HG03108 (cell line): ENCODE results near the gene PEX3.
"Not testable (repeated sequence)": the region's sequence is repeated elsewhere in the genome, so short reads cannot be mapped to it uniquely, and the experiment has no call there.

ENCODE experiments used
- ATAC-seq: cut with Tn5 transposase; IDR thresholded peaks from one replicate; pipeline ENCODE4 v1.9.1; 2021; ENCODE audit warnings: moderate library complexity; ENCODE audit not compliant: unreplicated experiment

PEX3 gene

GRCh38 chr6:143505537-143505936 is 54.9 kb downstream of the PEX3 start:
- no peak for ATAC-seq

- ATAC-seq, result no peak
Observed at GRCh38 chr6:143506199-143506598, 55.6 kb downstream of the PEX3 start.

GRCh38 chr6:143506620-143507019 is 56.0 kb downstream of the PEX3 start:
- no peak for ATAC-seq

DNA sequence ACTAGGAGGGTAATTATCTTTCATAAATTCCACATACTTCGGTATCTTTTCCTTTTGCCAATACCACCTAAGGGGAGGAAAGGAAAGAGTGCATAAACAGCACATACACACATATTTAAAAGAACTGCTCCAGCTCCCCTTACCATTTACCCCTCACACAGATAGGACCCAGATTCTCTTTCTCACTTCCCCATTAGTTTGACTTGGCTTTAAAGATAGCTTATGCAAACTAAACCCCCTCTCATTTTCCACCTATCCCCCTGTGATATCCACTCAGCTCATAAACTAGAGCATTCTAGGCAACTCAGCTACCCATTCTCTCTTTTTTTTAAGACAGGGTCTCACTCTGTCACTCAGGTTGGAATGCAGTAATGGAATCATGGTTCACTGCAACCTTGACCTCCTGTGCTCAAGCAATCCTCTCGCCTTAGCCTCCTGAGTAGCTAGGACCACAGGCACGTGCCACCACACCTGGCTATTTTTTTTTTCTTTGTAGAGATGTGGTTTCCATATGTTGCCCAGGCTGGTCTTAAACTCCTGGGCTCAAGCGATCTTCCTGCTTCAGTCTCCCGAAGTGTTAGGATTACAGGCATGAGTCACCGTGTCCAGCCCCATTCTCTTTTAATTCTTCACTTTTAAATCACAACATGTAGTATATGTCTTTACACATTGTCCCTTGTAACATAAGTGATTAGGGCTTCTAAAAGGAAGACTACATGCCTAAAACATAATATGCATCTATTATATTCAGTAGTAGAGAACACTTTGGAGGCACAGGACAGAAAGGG is 56.9 kb downstream of the PEX3 start:
- no peak for ATAC-seq

- not testable (repeated sequence) for ATAC-seq
Observed at GRCh38 chr6:143510326-143510725, 59.7 kb downstream of the PEX3 start.

- ATAC-seq, result peak; percentile 72
Observed at GRCh38 chr6:143510991-143511891, 60.6 kb downstream of the PEX3 start, which contains the start of gene FUCA2. Gene FUCA2 (minus strand): TSS chr6:143511720. CDS start chr6:143511634, 86 bp downstream.

DNA sequence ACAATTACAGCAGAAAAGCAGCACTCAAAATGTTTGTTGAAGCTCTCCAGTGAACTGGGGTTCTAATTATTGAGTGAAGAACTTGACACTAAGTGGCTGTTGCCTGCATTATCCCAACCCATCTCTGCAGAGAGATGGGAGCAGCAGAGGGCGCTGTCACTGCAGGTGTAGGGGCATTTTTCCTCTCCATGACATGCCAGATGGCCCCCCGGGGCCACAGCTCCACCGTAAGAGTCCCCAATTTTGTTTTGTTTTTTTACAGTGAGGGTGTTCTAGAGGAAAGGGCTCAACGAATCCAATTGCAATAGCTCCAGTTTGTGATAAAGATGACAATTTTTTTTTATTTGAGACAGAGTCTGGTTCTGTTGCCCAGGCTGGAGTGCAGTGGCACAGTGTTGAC is 62.8 kb downstream of the PEX3 start:
- peak; percentile 34 for ATAC-seq

DNA sequence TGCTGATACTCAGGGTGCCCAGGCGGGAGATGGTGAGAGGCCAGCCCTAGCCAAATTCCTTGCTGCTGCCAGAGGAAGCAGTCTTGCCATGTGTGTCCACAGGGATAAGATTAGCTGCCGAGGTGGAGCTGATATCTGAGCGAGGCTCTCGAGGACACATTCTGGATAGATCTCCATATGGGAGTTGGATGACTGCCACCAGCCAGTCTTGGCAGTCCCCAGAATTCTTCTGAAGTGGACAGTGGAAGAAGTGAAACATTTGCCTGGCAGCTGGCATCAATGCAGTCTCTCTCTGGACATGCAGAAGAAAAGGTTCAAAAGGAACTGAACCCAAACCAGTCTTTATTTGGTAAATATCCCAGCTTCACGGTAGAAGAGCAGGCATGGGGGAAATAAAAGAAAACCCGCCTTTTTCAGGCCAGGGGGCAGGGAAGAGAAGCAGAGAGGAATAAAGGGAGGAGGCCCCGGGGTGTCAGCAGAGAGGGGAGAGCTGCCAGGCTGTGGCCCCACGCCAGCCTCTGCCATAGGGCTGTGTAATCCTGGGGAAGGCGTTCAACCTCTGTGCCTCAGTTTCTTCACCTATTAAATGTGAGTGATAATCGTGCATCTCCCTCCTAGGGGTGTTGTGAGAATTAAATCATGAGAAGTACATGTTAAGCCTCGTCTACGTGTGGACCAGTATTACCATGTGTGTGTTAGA is 64.6 kb downstream of the PEX3 start:
- ATAC-seq, result no peak

- ATAC-seq, result no peak
Observed at GRCh38 chr6:143515766-143516355, 65.3 kb downstream of the PEX3 start.

- ATAC-seq, result no peak
Observed at GRCh38 chr6:143516690-143517446, 66.3 kb downstream of the PEX3 start.

GRCh38 chr6:143517447-143517773 is 66.8 kb downstream of the PEX3 start:
- no peak for ATAC-seq

DNA sequence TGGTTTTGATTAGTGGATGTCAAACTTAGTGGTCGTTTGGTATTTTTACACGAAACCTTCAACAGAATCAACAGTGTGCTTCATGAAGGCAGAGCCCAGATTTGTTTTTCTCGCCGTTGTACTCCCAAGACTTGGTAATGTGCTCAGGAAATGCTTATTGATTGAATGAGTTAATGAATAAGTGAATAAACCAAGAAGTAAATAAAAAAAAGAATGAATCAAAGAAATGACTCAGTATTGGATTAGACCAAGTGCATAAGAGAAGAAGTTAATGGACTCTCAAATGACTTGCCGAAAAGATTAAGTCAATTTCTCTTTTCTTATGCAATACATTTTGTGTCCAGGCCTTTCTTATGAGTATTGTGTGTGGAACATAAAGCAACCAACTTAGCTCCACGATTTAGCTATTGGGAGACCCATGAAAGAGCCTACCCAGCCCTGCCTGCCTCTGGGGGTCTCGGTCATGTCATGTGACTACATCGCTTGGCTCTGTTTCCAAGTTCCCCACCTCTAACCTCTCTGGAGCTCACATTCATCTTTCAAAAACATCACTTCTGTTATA is 71.5 kb downstream of the PEX3 start:
- no peak for ATAC-seq

GRCh38 chr6:143525356-143525755 is 74.8 kb downstream of the PEX3 start:
- ATAC-seq, result no peak

- no peak for ATAC-seq
Observed at GRCh38 chr6:143527677-143528076, 77.1 kb downstream of the PEX3 start.

- ATAC-seq, result peak; percentile 61
Observed at GRCh38 chr6:143528164-143528811, 77.7 kb downstream of the PEX3 start.

- no peak for ATAC-seq
Observed at GRCh38 chr6:143529095-143529494, 78.5 kb downstream of the PEX3 start.

DNA sequence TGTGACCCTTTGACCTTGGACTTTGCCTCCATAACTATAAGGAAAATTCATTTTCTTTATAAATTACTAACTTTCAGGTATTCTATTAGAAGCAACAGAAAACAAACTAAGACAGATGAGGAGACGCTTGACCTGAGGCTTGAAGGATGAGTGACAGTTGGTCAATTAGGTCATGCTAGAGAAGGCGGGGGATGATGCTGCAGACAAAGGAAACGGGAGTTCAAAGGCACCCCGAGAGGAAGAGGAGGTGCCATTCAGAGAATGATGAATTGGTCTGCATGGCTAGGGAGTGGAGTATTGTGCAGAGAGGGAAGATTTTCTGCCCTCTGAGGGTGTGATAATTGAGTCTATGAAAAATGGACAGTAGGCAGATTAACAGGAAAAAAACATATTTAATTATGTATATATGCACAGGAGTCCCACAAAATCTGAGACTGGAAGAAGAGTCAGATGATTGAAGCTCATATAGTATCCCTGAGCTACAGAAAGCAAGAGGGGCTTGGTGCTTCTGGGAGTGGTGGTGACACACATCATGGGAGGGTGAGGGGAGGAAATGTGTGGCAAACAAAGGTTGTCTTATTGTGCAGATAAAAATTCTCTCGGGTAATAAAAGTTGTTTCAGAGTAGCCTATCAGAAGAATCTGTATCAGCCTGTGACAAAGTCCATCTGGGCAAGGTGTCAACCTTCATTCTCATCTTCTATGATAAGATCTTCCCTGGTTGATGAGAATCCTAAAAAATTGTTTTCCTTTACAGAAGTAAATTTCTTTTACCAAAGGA is 81.3 kb downstream of the PEX3 start:
- no peak for ATAC-seq

DNA sequence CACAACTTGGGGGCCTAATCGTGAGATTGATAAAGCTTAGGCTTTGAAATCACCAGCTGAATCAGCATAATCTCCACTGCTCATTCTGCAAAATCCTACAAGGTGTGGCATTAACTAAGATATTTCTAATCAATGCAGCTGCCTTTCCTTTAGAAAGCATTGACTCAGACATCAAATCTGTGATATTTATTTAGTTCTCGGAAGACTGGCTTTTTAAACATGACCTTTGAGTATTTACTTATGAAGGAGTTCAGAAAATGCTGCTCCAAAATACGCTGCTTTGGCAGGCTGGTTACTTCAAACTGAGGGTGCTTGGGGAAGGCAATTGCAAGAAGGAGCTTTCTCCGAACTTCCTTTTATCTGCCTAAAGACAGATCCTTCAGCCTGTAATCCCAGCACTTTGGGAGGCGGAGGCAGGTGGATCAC is 84.6 kb downstream of the PEX3 start:
- no peak for ATAC-seq

DNA sequence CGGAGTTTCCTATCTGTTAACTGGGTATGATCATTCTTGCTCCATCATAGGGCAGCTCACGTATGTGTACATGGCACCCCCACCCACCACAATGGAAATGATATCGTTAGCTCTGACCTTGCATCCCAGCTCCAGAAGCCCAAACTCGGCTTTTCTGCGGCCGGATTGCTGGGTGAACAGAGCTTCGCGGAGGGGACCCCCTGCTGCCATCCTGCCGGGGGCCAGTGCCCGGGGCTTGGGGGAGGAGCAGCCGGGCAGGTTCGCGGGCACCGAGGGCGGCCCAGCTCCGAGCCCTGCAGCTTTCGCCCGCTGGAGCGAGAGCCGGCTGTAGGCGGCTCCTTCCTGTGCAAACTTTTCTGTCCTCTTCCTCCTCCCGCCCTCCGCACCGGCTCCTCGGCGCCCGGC is 85.9 kb downstream of the PEX3 start:
- peak; percentile 63 for ATAC-seq
